B cell (primary cell): Measurements from ENCODE around the gene NBEA.

ENCODE experiments used
- EZH2 ChIP-seq: IDR thresholded peaks from 2 replicates; pipeline ENCODE4 v1.6.1; 2012; ENCODE audit warnings: borderline replicate concordance, low read depth, mild to moderate bottlenecking, moderate library complexity, low read length; ENCODE audit not compliant: insufficient read depth, poor library complexity, severe bottlenecking
- TF ChIP-seq, protein P1 (sequence below): fragments of 200-600 bp; IDR thresholded peaks from one replicate; pipeline ENCODE4 v1.8.0; 2022; ENCODE audit warnings: antibody characterized with exemption, mild to moderate bottlenecking

DNA sequence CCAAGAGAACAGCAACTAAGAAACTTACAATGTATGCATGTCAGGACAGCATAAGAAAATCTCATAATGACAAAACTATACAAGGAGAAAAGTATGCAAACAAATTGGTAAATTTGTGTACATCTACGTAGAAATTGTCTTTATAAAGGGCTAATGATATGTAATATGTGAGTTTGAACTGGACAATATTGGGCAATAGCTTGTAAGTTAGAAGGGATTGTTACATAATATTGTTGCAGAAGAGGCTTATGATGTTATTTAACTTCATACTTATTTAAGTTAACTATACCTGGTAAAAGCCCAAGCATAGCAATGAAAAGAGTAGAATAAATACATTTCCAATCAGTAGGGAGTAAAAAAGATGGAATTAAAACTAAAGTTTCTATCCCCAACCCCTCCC, 400.4 kb downstream of the NBEA start:
- TF ChIP-seq, protein P1, sequence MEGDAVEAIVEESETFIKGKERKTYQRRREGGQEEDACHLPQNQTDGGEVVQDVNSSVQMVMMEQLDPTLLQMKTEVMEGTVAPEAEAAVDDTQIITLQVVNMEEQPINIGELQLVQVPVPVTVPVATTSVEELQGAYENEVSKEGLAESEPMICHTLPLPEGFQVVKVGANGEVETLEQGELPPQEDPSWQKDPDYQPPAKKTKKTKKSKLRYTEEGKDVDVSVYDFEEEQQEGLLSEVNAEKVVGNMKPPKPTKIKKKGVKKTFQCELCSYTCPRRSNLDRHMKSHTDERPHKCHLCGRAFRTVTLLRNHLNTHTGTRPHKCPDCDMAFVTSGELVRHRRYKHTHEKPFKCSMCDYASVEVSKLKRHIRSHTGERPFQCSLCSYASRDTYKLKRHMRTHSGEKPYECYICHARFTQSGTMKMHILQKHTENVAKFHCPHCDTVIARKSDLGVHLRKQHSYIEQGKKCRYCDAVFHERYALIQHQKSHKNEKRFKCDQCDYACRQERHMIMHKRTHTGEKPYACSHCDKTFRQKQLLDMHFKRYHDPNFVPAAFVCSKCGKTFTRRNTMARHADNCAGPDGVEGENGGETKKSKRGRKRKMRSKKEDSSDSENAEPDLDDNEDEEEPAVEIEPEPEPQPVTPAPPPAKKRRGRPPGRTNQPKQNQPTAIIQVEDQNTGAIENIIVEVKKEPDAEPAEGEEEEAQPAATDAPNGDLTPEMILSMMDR, result no peak
- no peak for TF ChIP-seq EZH2
